ENCODE data around the gene MAPKBP1. TPM values are rescaled to one million over a fixed set of nuclear protein-coding genes. Genes with fewer than 3 reads are reported as not detected.

MAPKBP1 gene
- total RNA-seq, 1 experiment from 2014 or later, result 9.9 TPM

DNA sequence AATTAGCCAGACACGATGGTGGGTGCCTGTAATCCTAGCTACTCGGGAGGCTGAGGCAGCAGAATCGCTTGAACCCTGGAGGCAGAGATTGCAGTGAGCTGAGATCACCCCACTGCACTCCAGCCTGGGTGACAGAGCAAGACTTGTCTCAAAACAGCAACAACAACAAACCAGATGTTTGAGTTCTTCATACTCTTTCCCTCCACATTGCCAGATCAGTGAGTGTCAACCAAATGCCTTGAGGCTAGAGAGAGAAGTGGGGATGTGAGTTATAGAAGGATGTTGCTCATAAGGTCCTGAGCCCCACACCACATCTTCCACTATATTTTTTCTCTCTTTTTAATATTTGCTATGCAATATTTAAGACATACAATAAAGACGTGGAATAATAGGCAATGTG is 19.8 kb downstream of the MAPKBP1 start:
- Mint-ChIP-seq H3K9me3 (ENCODE audit: low read depth, unreplicated experiment) (no peaks in the 10 kb centered on the region), H3K36me3 (ENCODE audit: insufficient read depth, unreplicated experiment) (no peaks in the 10 kb centered on the region), H3K4me3 (ENCODE audit: low read depth, unreplicated experiment) (no peak overlapping the region), H3K27ac (ENCODE audit: unreplicated experiment) (no peak overlapping the region), H3K4me1 (ENCODE audit: low read depth, unreplicated experiment) (peaks cover 10% of the 10 kb centered on the region), H3K27me3 (ENCODE audit: unreplicated experiment) (no peaks in the 10 kb centered on the region)
- no TSS peak for BruUV-seq (replicated peaks)
- intact Hi-C loops (cut with micrococcal nuclease; ENCODE audit: unreplicated experiment), result no loop called here
- TF ChIP-seq, protein P1, sequence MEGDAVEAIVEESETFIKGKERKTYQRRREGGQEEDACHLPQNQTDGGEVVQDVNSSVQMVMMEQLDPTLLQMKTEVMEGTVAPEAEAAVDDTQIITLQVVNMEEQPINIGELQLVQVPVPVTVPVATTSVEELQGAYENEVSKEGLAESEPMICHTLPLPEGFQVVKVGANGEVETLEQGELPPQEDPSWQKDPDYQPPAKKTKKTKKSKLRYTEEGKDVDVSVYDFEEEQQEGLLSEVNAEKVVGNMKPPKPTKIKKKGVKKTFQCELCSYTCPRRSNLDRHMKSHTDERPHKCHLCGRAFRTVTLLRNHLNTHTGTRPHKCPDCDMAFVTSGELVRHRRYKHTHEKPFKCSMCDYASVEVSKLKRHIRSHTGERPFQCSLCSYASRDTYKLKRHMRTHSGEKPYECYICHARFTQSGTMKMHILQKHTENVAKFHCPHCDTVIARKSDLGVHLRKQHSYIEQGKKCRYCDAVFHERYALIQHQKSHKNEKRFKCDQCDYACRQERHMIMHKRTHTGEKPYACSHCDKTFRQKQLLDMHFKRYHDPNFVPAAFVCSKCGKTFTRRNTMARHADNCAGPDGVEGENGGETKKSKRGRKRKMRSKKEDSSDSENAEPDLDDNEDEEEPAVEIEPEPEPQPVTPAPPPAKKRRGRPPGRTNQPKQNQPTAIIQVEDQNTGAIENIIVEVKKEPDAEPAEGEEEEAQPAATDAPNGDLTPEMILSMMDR (IDR thresholded peaks at IDR 0.05; ENCODE audit: unreplicated experiment), result no peak
- CTCF ChIA-PET, result no interaction called here
- no peak for DNase-seq

DNA sequence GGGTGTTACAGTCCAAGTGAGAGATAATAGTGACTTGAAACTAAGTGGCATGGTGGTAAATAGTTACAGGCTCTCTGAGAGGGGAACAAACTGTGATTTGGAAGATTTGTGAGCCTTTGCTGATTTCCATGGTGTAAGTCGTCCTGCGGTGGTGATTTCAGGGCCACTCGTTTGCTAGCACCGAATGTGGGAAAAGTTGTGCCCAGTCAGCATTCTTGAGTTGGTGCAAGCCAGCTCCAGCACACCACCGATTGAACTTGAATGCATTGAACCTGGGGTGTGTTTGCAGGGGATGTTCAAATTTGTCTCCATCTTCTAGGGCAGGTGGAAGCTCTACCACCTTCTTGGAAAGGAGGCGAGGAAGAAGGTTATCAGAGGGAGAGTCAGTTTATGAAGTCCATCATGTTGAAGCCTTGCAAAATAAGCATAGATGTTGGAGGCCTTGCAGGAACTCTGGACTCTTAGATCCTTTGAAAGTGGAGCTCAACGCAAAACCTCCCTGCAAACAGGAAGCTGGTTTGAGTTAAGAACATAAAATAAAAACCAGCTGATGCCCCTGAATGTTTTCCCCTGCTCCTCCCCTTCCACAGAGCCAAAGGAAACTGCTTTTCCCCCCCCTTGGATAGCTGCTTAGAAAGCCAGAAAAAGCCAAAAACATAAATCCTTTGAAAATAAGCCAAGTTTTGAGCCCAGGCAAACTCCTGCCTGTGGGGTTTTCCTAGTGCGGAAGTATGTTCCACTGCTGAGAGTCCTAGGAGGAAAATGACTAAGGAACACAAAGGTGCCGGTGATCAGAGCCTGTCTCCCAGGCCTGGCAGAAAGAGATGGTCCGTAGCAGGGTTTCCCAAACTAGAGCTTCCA is 21.9 kb downstream of the MAPKBP1 start:
- Mint-ChIP-seq H3K27ac (ENCODE audit: unreplicated experiment) (no peak overlapping the region), H3K4me3 (ENCODE audit: low read depth, unreplicated experiment) (no peak overlapping the region), H3K4me1 (ENCODE audit: low read depth, unreplicated experiment) (peaks cover 1% of the 10 kb centered on the region), H3K9me3 (ENCODE audit: low read depth, unreplicated experiment) (no peaks in the 10 kb centered on the region), H3K36me3 (ENCODE audit: insufficient read depth, unreplicated experiment) (no peaks in the 10 kb centered on the region), H3K27me3 (ENCODE audit: unreplicated experiment) (no peaks in the 10 kb centered on the region)
- DNase-seq, result no peak
- CTCF ChIA-PET, result no interaction called here
- BruUV-seq (replicated peaks), result no TSS peak
- intact Hi-C loops (cut with micrococcal nuclease; ENCODE audit: unreplicated experiment), result no loop called here
- TF ChIP-seq, protein P1 (IDR thresholded peaks at IDR 0.05; ENCODE audit: unreplicated experiment), result no peak

DNA sequence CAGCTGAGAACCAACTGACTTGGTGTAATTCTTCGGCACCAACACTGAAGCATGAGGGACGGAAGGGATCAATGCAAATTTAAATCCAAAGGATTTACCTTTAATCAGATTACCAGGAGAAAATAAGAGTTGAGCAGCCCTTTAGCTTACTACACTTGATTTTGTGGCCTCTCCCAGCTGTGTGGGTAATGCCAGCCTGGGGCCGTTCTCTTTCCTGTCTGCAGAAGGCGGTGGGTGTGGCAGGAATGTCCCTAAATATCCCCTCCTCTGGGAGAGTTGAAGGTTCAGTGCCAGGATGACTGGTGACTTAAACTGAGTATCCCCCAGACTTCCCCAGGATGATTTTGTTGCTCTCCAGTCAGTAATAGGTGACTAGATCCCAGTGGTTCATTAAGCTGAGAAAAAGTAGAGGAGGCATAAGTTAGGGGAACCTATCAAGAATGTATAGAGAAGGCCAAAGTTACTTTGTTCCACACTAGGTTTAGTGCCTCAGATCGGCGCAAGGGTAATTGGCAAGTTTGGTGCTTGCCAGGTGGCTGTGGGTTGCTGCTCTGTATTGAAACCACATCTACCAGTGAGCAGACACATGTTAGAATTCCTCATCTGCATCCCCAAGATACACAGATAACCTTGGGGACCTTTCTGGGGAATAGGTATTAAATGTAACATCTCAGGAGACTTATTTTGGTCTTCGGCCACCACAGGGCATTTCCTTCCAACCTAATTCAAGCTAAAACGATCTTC is 23.1 kb downstream of the MAPKBP1 start:
- Mint-ChIP-seq H3K27ac (ENCODE audit: unreplicated experiment) (no peak overlapping the region), H3K36me3 (ENCODE audit: insufficient read depth, unreplicated experiment) (no peaks in the 10 kb centered on the region), H3K9me3 (ENCODE audit: low read depth, unreplicated experiment) (no peaks in the 10 kb centered on the region), H3K4me3 (ENCODE audit: low read depth, unreplicated experiment) (no peak overlapping the region), H3K27me3 (ENCODE audit: unreplicated experiment) (no peaks in the 10 kb centered on the region), H3K4me1 (ENCODE audit: low read depth, unreplicated experiment) (no peaks in the 10 kb centered on the region)
- intact Hi-C loops (cut with micrococcal nuclease; ENCODE audit: unreplicated experiment), result no loop called here
- BruUV-seq (replicated peaks), result no TSS peak
- TF ChIP-seq, protein P1 (IDR thresholded peaks at IDR 0.05; ENCODE audit: unreplicated experiment), result no peak
- DNase-seq, result no peak
- CTCF ChIA-PET, result interaction anchor here (0.6 kb wide), 1 partner anchor 231 kb away, joined by 4 read pairs; no protein-coding TSS in a partner anchor

GRCh38 chr15:41798607-41799487 is 24.6 kb downstream of the MAPKBP1 start:
- CTCF ChIA-PET, result no interaction called here
- BruUV-seq (replicated peaks), result no TSS peak

More at GRCh38 chr15:41798607-41799487, 24.6 kb downstream of the MAPKBP1 start:
- Mint-ChIP-seq H3K27me3 (ENCODE audit: unreplicated experiment) (no peaks in the 10 kb centered on the region), H3K36me3 (ENCODE audit: insufficient read depth, unreplicated experiment) (no peaks in the 10 kb centered on the region), H3K27ac (ENCODE audit: unreplicated experiment) (no peak overlapping the region), H3K9me3 (ENCODE audit: low read depth, unreplicated experiment) (no peaks in the 10 kb centered on the region), H3K4me1 (ENCODE audit: low read depth, unreplicated experiment) (no peaks in the 10 kb centered on the region), H3K4me3 (ENCODE audit: low read depth, unreplicated experiment) (no peak overlapping the region)
- intact Hi-C loops (cut with micrococcal nuclease; ENCODE audit: unreplicated experiment), result no loop called here
- DNase-seq, result no peak
- TF ChIP-seq, protein P1 (IDR thresholded peaks at IDR 0.05; ENCODE audit: unreplicated experiment), result no peak

Measured in Calu3 (cell line).